ENCODE data around the gene R3HDM2.
"Not testable (repeated sequence)": the region's sequence is repeated elsewhere in the genome, so short reads cannot be mapped to it uniquely, and the experiment has no call there.

Gene R3HDM2

GRCh38 chr12:57384478-57384877 is 46.4 kb downstream of the R3HDM2 start:
- no peak for DNase-seq

GRCh38 chr12:57381693-57382220 is 49.1 kb downstream of the R3HDM2 start:
- DNase-seq, result no peak

GRCh38 chr12:57380300-57380699 is 50.5 kb downstream of the R3HDM2 start:
- no peak for DNase-seq

GRCh38 chr12:57377103-57377840 is 53.6 kb downstream of the R3HDM2 start:
- DNase-seq, result no peak

GRCh38 chr12:57372233-57372632 is 58.6 kb downstream of the R3HDM2 start:
- DNase-seq, result peak in 5 of 56 donors; percentile 1 to 8 (median 3)

- no peak for DNase-seq
Measured at GRCh38 chr12:57370696-57371095, 60.1 kb downstream of the R3HDM2 start.

GRCh38 chr12:57370072-57370471 is 60.8 kb downstream of the R3HDM2 start:
- DNase-seq, result no peak

- DNase-seq, result no peak
Measured at GRCh38 chr12:57369202-57369601, 61.6 kb downstream of the R3HDM2 start.

GRCh38 chr12:57368349-57369095 is 62.3 kb downstream of the R3HDM2 start:
- no peak for DNase-seq

GRCh38 chr12:57367121-57367520 is 63.7 kb downstream of the R3HDM2 start:
- DNase-seq, result no peak

- DNase-seq, result no peak
Measured at GRCh38 chr12:57366315-57366714, 64.5 kb downstream of the R3HDM2 start.

- DNase-seq, result not testable (repeated sequence)
Measured at GRCh38 chr12:57364156-57364555, 66.7 kb downstream of the R3HDM2 start.

GRCh38 chr12:57360468-57360867 is 70.4 kb downstream of the R3HDM2 start:
- DNase-seq, result no peak

GRCh38 chr12:57358646-57359045 is 72.2 kb downstream of the R3HDM2 start:
- DNase-seq, result no peak

- no peak for DNase-seq
Measured at GRCh38 chr12:57355734-57356133, 75.1 kb downstream of the R3HDM2 start.

GRCh38 chr12:57352166-57352565 is 78.7 kb downstream of the R3HDM2 start:
- DNase-seq, result no peak

GRCh38 chr12:57347284-57347683 is 83.6 kb downstream of the R3HDM2 start:
- no peak for DNase-seq

GRCh38 chr12:57343703-57344378 is 87.0 kb downstream of the R3HDM2 start:
- DNase-seq, result no peak

GRCh38 chr12:57342207-57342691 is 88.6 kb downstream of the R3HDM2 start:
- peak in 47 of 56 donors; percentile 1 to 61 (median 22) for DNase-seq

GRCh38 chr12:57341275-57341990 is 89.4 kb downstream of the R3HDM2 start:
- DNase-seq, result peak in 6 of 56 donors; percentile 0 to 26 (median 2)

- peak in 43 of 56 donors; percentile 0 to 72 (median 30) for DNase-seq
Measured at GRCh38 chr12:57340104-57340503, 90.7 kb downstream of the R3HDM2 start.
